Measurements from ENCODE around the gene B4GALT6. TPM values are rescaled to one million over a fixed set of nuclear protein-coding genes. Genes with fewer than 3 reads are reported as not detected.

Gene B4GALT6
- total and polyA plus RNA-seq, 3 donors from 2014 or later = 12.1 to 19.5 (median 14.9) TPM

DNA sequence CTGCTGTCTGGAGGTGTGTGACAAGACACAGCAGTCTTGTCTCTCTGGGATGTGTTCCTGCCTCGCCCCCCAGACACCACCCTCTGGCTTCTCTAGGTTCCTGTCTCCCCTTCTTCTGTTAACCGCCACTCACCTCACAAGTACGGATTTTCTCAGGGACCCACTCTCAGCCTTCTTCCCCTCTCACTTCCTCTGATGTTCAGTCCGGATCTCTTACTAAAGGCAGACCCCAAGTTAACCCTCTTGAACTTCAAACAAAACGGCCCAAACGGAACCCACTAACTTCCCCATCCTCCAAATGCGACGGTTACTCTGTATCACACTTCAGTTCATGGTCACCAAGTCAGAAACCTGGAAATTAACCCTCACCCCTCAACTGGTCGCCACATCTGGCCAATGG, 32.0 kb downstream of the B4GALT6 start:
- no peak overlapping the region for H3K4me3 ChIP-seq
- no peak overlapping the region for H3K27ac ChIP-seq
- H3K36me3 ChIP-seq (ENCODE audit: low read depth, missing control alignments) = no peaks in the 10 kb centered on the region
- H3K4me1 ChIP-seq = no peaks in the 10 kb centered on the region
- no peaks in the 10 kb centered on the region for H3K9me3 ChIP-seq
- no peaks in the 10 kb centered on the region for H3K27me3 ChIP-seq
- intact Hi-C loops (cut with DNase I; ENCODE audit: low total_unique reads) = no loop called here
- DNase-seq = no peak
- 85 to 95% methylated on average over 9 of the region's 9 CpGs for WGBS, 2 donors
- no peak for TF ChIP-seq POLR2A (IDR thresholded peaks at IDR 0.05)
- TF ChIP-seq, protein P1, sequence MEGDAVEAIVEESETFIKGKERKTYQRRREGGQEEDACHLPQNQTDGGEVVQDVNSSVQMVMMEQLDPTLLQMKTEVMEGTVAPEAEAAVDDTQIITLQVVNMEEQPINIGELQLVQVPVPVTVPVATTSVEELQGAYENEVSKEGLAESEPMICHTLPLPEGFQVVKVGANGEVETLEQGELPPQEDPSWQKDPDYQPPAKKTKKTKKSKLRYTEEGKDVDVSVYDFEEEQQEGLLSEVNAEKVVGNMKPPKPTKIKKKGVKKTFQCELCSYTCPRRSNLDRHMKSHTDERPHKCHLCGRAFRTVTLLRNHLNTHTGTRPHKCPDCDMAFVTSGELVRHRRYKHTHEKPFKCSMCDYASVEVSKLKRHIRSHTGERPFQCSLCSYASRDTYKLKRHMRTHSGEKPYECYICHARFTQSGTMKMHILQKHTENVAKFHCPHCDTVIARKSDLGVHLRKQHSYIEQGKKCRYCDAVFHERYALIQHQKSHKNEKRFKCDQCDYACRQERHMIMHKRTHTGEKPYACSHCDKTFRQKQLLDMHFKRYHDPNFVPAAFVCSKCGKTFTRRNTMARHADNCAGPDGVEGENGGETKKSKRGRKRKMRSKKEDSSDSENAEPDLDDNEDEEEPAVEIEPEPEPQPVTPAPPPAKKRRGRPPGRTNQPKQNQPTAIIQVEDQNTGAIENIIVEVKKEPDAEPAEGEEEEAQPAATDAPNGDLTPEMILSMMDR (IDR thresholded peaks at IDR 0.05) = no peak

DNA sequence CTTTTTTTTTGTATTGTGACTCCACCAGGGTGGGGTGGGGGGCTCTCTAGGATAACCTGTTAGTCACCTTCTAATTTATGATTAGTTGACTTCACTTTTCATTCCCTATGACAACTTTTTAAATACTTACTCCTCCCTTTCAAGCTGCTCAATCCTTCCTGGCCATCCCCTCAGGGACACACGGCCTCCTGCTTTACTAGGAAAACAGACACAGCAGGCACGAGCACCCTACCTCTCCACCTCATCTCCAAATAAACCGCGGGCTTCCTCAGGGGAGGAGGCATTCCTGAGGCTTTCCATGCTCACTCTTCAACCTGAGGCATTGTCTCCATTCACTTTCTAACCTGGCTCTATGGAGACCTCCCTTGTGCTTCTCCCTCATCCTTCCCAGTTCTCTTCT, 33.0 kb downstream of the B4GALT6 start:
- TF ChIP-seq, protein P1 (IDR thresholded peaks at IDR 0.05) = no peak
- no peak for TF ChIP-seq POLR2A (IDR thresholded peaks at IDR 0.05)
- 88 to 89% methylated on average over 4 of the region's 4 CpGs for whole genome bisulfite sequencing, 2 donors
- Histone ChIP-seq H3K27ac (no peak overlapping the region), H3K4me3 (no peak overlapping the region), H3K9me3 (no peaks in the 10 kb centered on the region), H3K36me3 (ENCODE audit: low read depth, missing control alignments) (no peaks in the 10 kb centered on the region), H3K27me3 (no peaks in the 10 kb centered on the region), H3K4me1 (no peaks in the 10 kb centered on the region)
- DNase-seq = no peak
- intact Hi-C loops (cut with DNase I; ENCODE audit: low total_unique reads) = no loop called here

DNA sequence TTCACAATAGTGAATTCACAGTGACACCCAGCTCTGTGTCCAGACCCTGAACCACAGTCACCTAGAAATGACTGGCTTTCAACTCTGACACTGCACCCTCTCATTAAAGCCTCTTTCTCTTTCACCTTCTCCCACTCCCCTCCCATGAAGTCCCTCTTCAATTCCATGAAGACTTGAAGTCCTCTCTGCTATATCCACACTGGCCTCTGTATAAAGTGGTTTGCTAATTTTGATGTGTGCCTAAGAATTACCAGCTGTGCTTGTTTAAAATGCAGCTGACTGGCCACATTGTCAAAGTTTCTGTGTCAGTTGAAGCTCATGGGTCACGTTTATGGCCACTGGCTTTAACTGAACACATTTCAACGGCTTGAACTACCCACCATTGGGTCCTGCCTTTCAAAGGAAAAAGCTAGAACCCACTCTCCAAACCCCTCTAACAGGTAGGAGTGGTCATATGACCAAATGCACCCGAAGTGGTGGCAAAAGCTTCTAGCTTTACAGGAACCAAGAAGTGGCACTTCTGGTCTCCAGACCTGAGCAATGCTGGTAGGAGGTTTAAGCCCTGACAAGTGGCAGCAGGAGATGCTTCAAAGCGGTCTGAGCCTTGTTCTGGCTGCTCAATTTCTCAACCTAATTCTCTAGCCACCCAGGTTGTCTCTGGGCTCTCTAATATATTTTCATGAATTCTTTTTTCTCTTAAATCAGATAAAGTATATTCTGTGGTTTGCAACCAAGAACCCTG, 34.2 kb downstream of the B4GALT6 start:
- TF ChIP-seq, protein P1 (IDR thresholded peaks at IDR 0.05) = no peak
- no peak for TF ChIP-seq POLR2A (IDR thresholded peaks at IDR 0.05)
- intact Hi-C loops (cut with DNase I; ENCODE audit: low total_unique reads) = no loop called here
- Histone ChIP-seq H3K27me3 (no peaks in the 10 kb centered on the region), H3K4me3 (no peak overlapping the region), H3K27ac (no peak overlapping the region), H3K4me1 (no peaks in the 10 kb centered on the region), H3K36me3 (ENCODE audit: low read depth, missing control alignments) (no peaks in the 10 kb centered on the region), H3K9me3 (no peaks in the 10 kb centered on the region)
- WGBS, 2 donors = 85% methylated on average over 4 of the region's 4 CpGs
- no peak for DNase-seq

DNA sequence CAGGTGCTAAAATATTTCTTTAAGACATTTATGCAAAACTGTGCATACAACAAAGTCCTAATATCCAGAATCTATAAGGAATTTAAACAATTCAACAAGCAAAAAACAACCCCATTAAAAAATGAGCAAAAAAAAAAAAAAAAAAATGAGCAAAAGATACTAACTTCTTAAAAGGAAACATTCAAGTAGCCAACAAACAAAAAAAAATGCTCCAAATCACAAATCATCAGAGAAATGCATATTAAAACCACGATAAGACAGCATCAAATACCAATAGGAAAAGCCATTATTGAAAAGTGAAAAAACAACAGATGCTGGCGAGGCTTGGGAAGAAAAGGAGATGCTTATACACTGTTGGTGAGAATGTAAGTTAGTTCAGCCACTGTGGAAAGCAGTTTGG, 34.9 kb downstream of the B4GALT6 start:
- TF ChIP-seq, protein P1 (IDR thresholded peaks at IDR 0.05) = no peak
- no peak for TF ChIP-seq POLR2A (IDR thresholded peaks at IDR 0.05)
- Histone ChIP-seq H3K9me3 (no peaks in the 10 kb centered on the region), H3K4me3 (no peak overlapping the region), H3K4me1 (no peaks in the 10 kb centered on the region), H3K27ac (no peak overlapping the region), H3K27me3 (no peaks in the 10 kb centered on the region), H3K36me3 (ENCODE audit: low read depth, missing control alignments) (no peaks in the 10 kb centered on the region)
- no peak for DNase-seq
- WGBS, 2 donors = 82 to 96% methylated on average over 2 of the region's 2 CpGs
- intact Hi-C loops (cut with DNase I; ENCODE audit: low total_unique reads) = no loop called here

DNA sequence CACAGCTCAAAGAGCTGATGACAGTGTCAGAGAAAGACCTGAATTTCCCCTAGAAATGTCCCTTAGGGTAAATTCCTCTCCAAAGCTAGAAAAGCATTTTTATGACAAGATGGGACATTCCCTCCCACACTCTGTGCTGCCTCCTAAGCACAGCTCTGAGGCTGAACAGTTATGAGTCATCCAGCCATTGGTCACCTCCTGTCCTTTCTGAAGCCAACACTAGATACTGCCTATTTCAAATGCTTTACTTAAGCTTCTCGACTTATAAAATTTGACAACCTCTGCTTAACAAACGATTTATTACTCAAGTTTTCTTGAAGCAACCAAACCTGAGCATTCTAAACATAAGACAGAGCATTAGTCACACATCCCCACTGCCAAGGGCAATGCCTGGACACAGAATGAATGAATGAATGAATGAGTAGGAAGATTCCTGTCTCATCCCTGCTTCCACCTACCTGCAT, 35.4 kb downstream of the B4GALT6 start:
- Histone ChIP-seq H3K36me3 (ENCODE audit: low read depth, missing control alignments) (no peaks in the 10 kb centered on the region), H3K27me3 (no peaks in the 10 kb centered on the region), H3K4me1 (no peaks in the 10 kb centered on the region), H3K4me3 (no peak overlapping the region), H3K9me3 (no peaks in the 10 kb centered on the region), H3K27ac (no peak overlapping the region)
- WGBS, 2 donors = 71 to 82% methylated on average over 2 of the region's 2 CpGs
- TF ChIP-seq POLR2A (IDR thresholded peaks at IDR 0.05) = no peak
- TF ChIP-seq, protein P1 (IDR thresholded peaks at IDR 0.05) = no peak
- DNase-seq = no peak
- intact Hi-C loops (cut with DNase I; ENCODE audit: low total_unique reads) = no loop called here
